Measurements from ENCODE around the gene MST1R.

The MST1R gene

DNA sequence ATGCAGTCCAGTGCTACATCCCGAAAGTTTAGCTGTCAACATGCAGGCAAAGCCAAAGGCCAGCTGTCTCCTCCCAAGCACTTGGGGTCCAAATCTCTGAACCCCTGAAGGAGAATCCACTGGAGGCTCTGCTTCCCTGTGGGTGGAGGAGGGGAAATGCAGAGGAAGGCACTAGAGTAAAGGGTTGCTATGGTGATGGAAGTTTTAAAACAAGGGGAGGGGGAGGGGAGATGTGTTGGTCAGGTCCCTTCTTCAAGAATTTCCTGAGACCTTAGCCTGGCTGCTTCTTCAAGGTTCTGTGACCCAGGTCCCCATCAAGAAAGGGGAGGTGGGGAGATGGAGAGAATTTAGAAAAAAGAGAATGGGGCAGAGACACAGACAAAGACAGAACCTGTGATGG, 36.3 kb downstream of the MST1R start:
- TF ChIP-seq, protein P1, sequence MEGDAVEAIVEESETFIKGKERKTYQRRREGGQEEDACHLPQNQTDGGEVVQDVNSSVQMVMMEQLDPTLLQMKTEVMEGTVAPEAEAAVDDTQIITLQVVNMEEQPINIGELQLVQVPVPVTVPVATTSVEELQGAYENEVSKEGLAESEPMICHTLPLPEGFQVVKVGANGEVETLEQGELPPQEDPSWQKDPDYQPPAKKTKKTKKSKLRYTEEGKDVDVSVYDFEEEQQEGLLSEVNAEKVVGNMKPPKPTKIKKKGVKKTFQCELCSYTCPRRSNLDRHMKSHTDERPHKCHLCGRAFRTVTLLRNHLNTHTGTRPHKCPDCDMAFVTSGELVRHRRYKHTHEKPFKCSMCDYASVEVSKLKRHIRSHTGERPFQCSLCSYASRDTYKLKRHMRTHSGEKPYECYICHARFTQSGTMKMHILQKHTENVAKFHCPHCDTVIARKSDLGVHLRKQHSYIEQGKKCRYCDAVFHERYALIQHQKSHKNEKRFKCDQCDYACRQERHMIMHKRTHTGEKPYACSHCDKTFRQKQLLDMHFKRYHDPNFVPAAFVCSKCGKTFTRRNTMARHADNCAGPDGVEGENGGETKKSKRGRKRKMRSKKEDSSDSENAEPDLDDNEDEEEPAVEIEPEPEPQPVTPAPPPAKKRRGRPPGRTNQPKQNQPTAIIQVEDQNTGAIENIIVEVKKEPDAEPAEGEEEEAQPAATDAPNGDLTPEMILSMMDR (IDR thresholded peaks at IDR 0.05; ENCODE audit: low read length) = no peak
- TF ChIP-seq EZH2 (IDR thresholded peaks at IDR 0.05; ENCODE audit: borderline replicate concordance, low read length) = no peak
- Histone ChIP-seq H3K27me3 (ENCODE audit: insufficient read depth, low read length) (no peaks in the 10 kb centered on the region), H2AFZ (ENCODE audit: low read length) (no peak overlapping the region), H3K9me3 (ENCODE audit: low read length) (no peaks in the 10 kb centered on the region), H3K4me2 (ENCODE audit: low read length) (no peak overlapping the region), H3K27ac (ENCODE audit: low read depth, low read length, poor library complexity, severe bottlenecking) (no peak overlapping the region), H3K9me2 (ENCODE audit: low read depth, low read length) (no peaks in the 10 kb centered on the region), H3F3A (ENCODE audit: insufficient read depth, low read length) (no peaks in the 10 kb centered on the region), H3K79me2 (ENCODE audit: insufficient read depth, low read length) (no peaks in the 10 kb centered on the region), H3K4me1 (ENCODE audit: insufficient read depth, low read length, severe bottlenecking) (peaks cover 8% of the 10 kb centered on the region), H3K9ac (ENCODE audit: low read length) (no peak overlapping the region), H3K36me3 (ENCODE audit: insufficient read depth, low read length) (no peaks in the 10 kb centered on the region), H4K20me1 (ENCODE audit: insufficient read depth, low read length) (no peaks in the 10 kb centered on the region), H3K4me3 (ENCODE audit: low read depth, low read length, poor library complexity, severe bottlenecking) (no peak overlapping the region)

DNA sequence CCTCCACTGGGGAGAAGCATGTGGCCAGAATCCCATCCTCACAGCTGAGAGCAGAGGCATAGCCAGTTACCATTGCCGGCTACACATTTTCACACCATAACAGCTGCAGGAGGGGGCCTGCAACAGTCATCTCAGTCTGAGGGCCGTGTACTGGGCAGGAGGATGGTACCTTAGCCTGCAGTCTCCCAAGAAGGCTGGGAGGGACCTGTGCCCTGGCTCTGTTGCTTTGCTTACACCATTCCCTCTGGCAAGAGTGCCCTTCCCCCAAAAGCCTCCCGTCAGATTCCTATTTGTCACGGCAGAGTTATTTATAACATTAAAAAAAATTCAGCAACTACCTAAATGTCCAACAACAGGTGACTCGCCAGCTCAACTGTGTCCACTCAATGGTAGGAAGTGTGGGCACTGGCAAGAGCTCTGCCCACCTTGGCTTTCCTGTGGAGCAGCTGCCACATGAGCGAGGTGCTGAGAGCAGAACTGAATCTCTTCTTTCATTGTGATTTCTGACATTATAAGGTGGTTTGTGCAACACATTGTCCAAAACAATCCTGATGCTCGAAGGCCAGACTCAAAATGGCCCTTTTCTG, 38.4 kb downstream of the MST1R start:
- no peaks in the 10 kb centered on the region for H3F3A ChIP-seq (ENCODE audit: insufficient read depth, low read length)
- H3K36me3 ChIP-seq (ENCODE audit: insufficient read depth, low read length) = no peaks in the 10 kb centered on the region
- H3K27me3 ChIP-seq (ENCODE audit: insufficient read depth, low read length) = no peaks in the 10 kb centered on the region
- H2AFZ ChIP-seq (ENCODE audit: low read length) = no peak overlapping the region
- H3K9me2 ChIP-seq (ENCODE audit: low read depth, low read length) = no peaks in the 10 kb centered on the region
- no peaks in the 10 kb centered on the region for H3K9me3 ChIP-seq (ENCODE audit: low read length)
- H3K79me2 ChIP-seq (ENCODE audit: insufficient read depth, low read length) = no peaks in the 10 kb centered on the region
- no peak for TF ChIP-seq EZH2 (IDR thresholded peaks at IDR 0.05; ENCODE audit: borderline replicate concordance, low read length)
- H3K4me3 ChIP-seq (ENCODE audit: low read depth, low read length, poor library complexity, severe bottlenecking) = no peak overlapping the region
- H3K4me2 ChIP-seq (ENCODE audit: low read length) = no peak overlapping the region
- H3K27ac ChIP-seq (ENCODE audit: low read depth, low read length, poor library complexity, severe bottlenecking) = no peak overlapping the region
- H3K9ac ChIP-seq (ENCODE audit: low read length) = no peak overlapping the region
- H4K20me1 ChIP-seq (ENCODE audit: insufficient read depth, low read length) = no peaks in the 10 kb centered on the region
- peaks cover 8% of the 10 kb centered on the region for H3K4me1 ChIP-seq (ENCODE audit: insufficient read depth, low read length, severe bottlenecking)

DNA sequence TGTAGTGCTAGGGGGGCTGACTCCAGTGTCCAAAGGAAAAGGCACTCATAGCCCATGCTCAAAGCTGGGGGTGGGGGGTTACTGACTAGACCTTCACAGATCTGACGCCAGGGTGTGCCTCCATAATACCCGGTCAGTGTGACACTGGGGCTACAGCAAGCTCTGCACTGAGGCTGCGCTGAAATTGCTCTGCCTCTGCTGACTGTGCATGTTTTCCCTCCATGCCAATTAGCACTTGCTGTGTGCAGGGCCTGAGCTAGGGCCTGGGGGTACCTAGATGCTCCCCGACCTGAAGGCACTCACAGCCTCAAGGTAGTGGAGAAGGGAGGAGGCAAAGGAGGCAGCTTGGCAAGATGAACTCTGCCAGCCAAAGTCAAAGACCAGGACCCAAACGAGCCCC, 39.2 kb downstream of the MST1R start:
- no peak for TF ChIP-seq EZH2 (IDR thresholded peaks at IDR 0.05; ENCODE audit: borderline replicate concordance, low read length)
- TF ChIP-seq, protein P1 (IDR thresholded peaks at IDR 0.05; ENCODE audit: low read length) = no peak
- Histone ChIP-seq H3K4me1 (ENCODE audit: insufficient read depth, low read length, severe bottlenecking) (peaks cover 7% of the 10 kb centered on the region), H3K9ac (ENCODE audit: low read length) (no peak overlapping the region), H3K4me2 (ENCODE audit: low read length) (no peak overlapping the region), H3K79me2 (ENCODE audit: insufficient read depth, low read length) (no peaks in the 10 kb centered on the region), H2AFZ (ENCODE audit: low read length) (no peak overlapping the region), H3K4me3 (ENCODE audit: low read depth, low read length, poor library complexity, severe bottlenecking) (no peak overlapping the region), H3K27ac (ENCODE audit: low read depth, low read length, poor library complexity, severe bottlenecking) (no peak overlapping the region), H3K36me3 (ENCODE audit: insufficient read depth, low read length) (no peaks in the 10 kb centered on the region), H3K9me3 (ENCODE audit: low read length) (no peaks in the 10 kb centered on the region), H3F3A (ENCODE audit: insufficient read depth, low read length) (no peaks in the 10 kb centered on the region), H4K20me1 (ENCODE audit: insufficient read depth, low read length) (no peaks in the 10 kb centered on the region), H3K9me2 (ENCODE audit: low read depth, low read length) (no peaks in the 10 kb centered on the region), H3K27me3 (ENCODE audit: insufficient read depth, low read length) (no peaks in the 10 kb centered on the region)
